ENCODE results near the gene FAM89B.

Gene FAM89B

GRCh38 chr11:65535102-65535501, 37.2 kb upstream of the FAM89B start:
- ChIA-PET POLR2A (interaction anchor here (1.2 kb wide), 1 partner anchor 33 kb away, joined by 3 read pairs; no protein-coding TSS in a partner anchor), CTCF (interaction anchor here (0.5 kb wide), 1 partner anchor 260 kb away, joined by 3 read pairs; no protein-coding TSS in a partner anchor)
- DNase-seq (ENCODE audit: extremely low spot score), result no peak
- no peak for TF ChIP-seq SUZ12 (IDR thresholded peaks at IDR 0.05)
- TF ChIP-seq HDGF (IDR thresholded peaks at IDR 0.05; ENCODE audit: borderline replicate concordance), result no peak
- TF ChIP-seq TARDBP (IDR thresholded peaks at IDR 0.05), result no peak
- TF ChIP-seq NFRKB (IDR thresholded peaks at IDR 0.05), result no peak
- no peak for TF ChIP-seq BHLHE40 (IDR thresholded peaks at IDR 0.05; ENCODE audit: borderline replicate concordance)
- TF ChIP-seq ELF4 (IDR thresholded peaks at IDR 0.05), result no peak

- no peak for DNase-seq (ENCODE audit: extremely low spot score)
- ChIA-PET CTCF (interaction anchor here (1.3 to 1.4 kb wide), 3 partner anchors 15 to 121 kb away, joined by 3 to 5 read pairs (median 4); partner anchors contain the start of gene ZNRD2), POLR2A (interaction anchor here (0.7 to 1.9 kb wide), 6 partner anchors 10 to 120 kb away, joined by 3 to 5 read pairs (median 4); partner anchors contain the start of gene SCYL1)
- TF ChIP-seq CTBP1 (IDR thresholded peaks at IDR 0.05; ENCODE audit: borderline replicate concordance) (no peak), FOXM1 (IDR thresholded peaks at IDR 0.05; ENCODE audit: borderline replicate concordance) (no peak), ZNF384 (IDR thresholded peaks at IDR 0.05) (no peak), FOXK2 (IDR thresholded peaks at IDR 0.05) (no peak), BHLHE40 (IDR thresholded peaks at IDR 0.05; ENCODE audit: borderline replicate concordance) (no peak), NFRKB (IDR thresholded peaks at IDR 0.05) (no peak), ELF4 (IDR thresholded peaks at IDR 0.05) (no peak), ARNT (IDR thresholded peaks at IDR 0.05) (no peak), TARDBP (IDR thresholded peaks at IDR 0.05) (no peak)
These were observed 35.7 kb upstream of the FAM89B start for GRCh38 chr11:65536412-65537295.

GRCh38 chr11:65537296-65537597, 35.1 kb upstream of the FAM89B start:
- ChIA-PET CTCF (interaction anchor here (1.3 to 5.0 kb wide), 3 partner anchors 14 to 122 kb away, joined by 3 to 40 read pairs (median 5); partner anchors contain the start of gene KCNK7), POLR2A (interaction anchor here (0.7 to 1.9 kb wide), 4 partner anchors 10 to 40 kb away, joined by 3 to 5 read pairs (median 4); no protein-coding TSS in a partner anchor)
- no peak for DNase-seq (ENCODE audit: extremely low spot score)
- TF ChIP-seq ELF4 (IDR thresholded peaks at IDR 0.05) (no peak), PKNOX1 (IDR thresholded peaks at IDR 0.05) (no peak), FOXM1 (IDR thresholded peaks at IDR 0.05; ENCODE audit: borderline replicate concordance) (no peak), SUZ12 (IDR thresholded peaks at IDR 0.05) (no peak), CTBP1 (IDR thresholded peaks at IDR 0.05; ENCODE audit: borderline replicate concordance) (no peak), FOXA1 (IDR thresholded peaks at IDR 0.05) (no peak), BHLHE40 (IDR thresholded peaks at IDR 0.05; ENCODE audit: borderline replicate concordance) (no peak)

- POLR2A ChIA-PET, result interaction anchor here (1.9 kb wide), 1 partner anchor 9 kb away, joined by 4 read pairs; no protein-coding TSS in a partner anchor
- CTCF ChIA-PET, result interaction anchor here (1.4 to 5.0 kb wide), 2 partner anchors 14 to 57 kb away, joined by 5 to 40 read pairs; partner anchors contain the start of gene KCNK7
- DNase-seq (ENCODE audit: extremely low spot score), result no peak
- no peak for TF ChIP-seq ARNT (IDR thresholded peaks at IDR 0.05)
- no peak for TF ChIP-seq SUZ12 (IDR thresholded peaks at IDR 0.05)
- TF ChIP-seq LEF1 (IDR thresholded peaks at IDR 0.05; ENCODE audit: borderline replicate concordance), result no peak
These were observed 34.6 kb upstream of the FAM89B start for GRCh38 chr11:65537620-65538231.

GRCh38 chr11:65538232-65538914, 34.0 kb upstream of the FAM89B start:
- POLR2A ChIA-PET, result no interaction called here
- no peak for TF ChIP-seq ZNF384 (IDR thresholded peaks at IDR 0.05)
- TF ChIP-seq TARDBP (IDR thresholded peaks at IDR 0.05), result no peak
- TF ChIP-seq LEF1 (IDR thresholded peaks at IDR 0.05; ENCODE audit: borderline replicate concordance), result no peak
- TF ChIP-seq NFRKB (IDR thresholded peaks at IDR 0.05), result no peak
- no peak for TF ChIP-seq FOXK2 (IDR thresholded peaks at IDR 0.05)
- TF ChIP-seq SUZ12 (IDR thresholded peaks at IDR 0.05), result no peak
- TF ChIP-seq FOXA1 (IDR thresholded peaks at IDR 0.05), result no peak
- TF ChIP-seq SP1 (IDR thresholded peaks at IDR 0.05), result no peak
- no peak for TF ChIP-seq CTBP1 (IDR thresholded peaks at IDR 0.05; ENCODE audit: borderline replicate concordance)
- TF ChIP-seq ELF4 (IDR thresholded peaks at IDR 0.05), result no peak
- TF ChIP-seq BHLHE40 (IDR thresholded peaks at IDR 0.05; ENCODE audit: borderline replicate concordance), result no peak
- CTCF ChIA-PET, result interaction anchor here (1.4 to 5.0 kb wide), 2 partner anchors 13 to 56 kb away, joined by 5 to 40 read pairs; partner anchors contain the start of gene KCNK7
- DNase-seq (ENCODE audit: extremely low spot score), result no peak

GRCh38 chr11:65538915-65539743, 33.2 kb upstream of the FAM89B start:
- CTCF ChIA-PET, result interaction anchor here (2.9 to 5.0 kb wide), 2 partner anchors 33 to 55 kb away, joined by 40 to 50 read pairs; partner anchors contain the start of genes FAM89B, KCNK7 and ZNRD2
- POLR2A ChIA-PET, result interaction anchor here (1.3 kb wide), 1 partner anchor 14 kb away, joined by 8 read pairs; the partner anchor contains the start of gene SCYL1
- DNase-seq (ENCODE audit: extremely low spot score), result no peak
- TF ChIP-seq ELF4 (IDR thresholded peaks at IDR 0.05) (no peak), HDGF (IDR thresholded peaks at IDR 0.05; ENCODE audit: borderline replicate concordance) (no peak), ARNT (IDR thresholded peaks at IDR 0.05) (no peak), ZNF384 (IDR thresholded peaks at IDR 0.05) (no peak), CTBP1 (IDR thresholded peaks at IDR 0.05; ENCODE audit: borderline replicate concordance) (no peak), L3MBTL2 (conservative IDR thresholded peaks at IDR 0.05) (no peak), SP1 (IDR thresholded peaks at IDR 0.05) (no peak), LEF1 (IDR thresholded peaks at IDR 0.05; ENCODE audit: borderline replicate concordance) (no peak), FOXK2 (IDR thresholded peaks at IDR 0.05) (no peak), SUZ12 (IDR thresholded peaks at IDR 0.05) (no peak), FOXA1 (IDR thresholded peaks at IDR 0.05) (no peak), TARDBP (IDR thresholded peaks at IDR 0.05) (no peak), FOXM1 (IDR thresholded peaks at IDR 0.05; ENCODE audit: borderline replicate concordance) (no peak), NFRKB (IDR thresholded peaks at IDR 0.05) (no peak), PKNOX1 (IDR thresholded peaks at IDR 0.05) (no peak), BHLHE40 (IDR thresholded peaks at IDR 0.05; ENCODE audit: borderline replicate concordance) (no peak)
